ENCODE measurements around the gene CPNE4.
"Not testable (repeated sequence)": the region's sequence is repeated elsewhere in the genome, so short reads cannot be mapped to it uniquely, and the experiment has no call there.

CPNE4 gene

DNA sequence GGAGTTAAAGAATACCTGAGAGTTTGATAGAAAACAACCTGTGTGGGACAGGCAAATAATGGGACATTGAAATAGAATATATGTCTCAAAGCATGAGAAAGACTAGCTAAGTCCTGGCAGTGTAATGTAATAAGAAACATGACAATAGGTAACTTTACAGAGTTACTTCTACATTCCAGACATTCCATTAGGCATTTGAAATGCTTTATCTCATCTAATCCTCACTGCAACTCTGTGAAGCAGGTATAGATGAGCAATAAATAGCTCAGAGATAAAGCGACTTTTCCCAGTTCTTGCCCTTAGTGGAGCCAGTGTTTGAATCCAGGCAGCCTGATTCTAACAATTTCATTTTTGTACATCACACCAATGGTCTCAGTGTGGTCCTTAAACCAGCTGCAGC is 76.8 kb downstream of the CPNE4 start:
- DNase-seq: no peak

DNA sequence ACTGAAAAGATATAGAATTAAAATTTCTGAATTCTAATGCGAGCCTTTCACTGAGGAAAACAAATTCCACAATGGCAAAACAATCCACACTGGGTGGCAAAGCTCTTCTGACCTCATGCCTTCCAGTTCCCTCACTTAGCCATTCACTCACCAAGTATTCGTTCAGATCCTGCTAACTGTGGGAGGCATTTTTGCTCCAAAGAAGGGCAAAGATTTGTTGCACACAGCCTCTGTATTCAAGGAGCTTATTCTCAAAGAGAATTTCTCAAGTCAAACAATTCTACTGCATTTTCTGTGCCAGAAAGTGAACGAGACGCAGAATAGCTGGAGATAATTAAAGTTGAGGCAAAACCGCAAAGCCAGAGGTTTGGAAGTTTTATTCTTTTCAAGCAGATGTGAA is 77.3 kb downstream of the CPNE4 start:
- no peak for DNase-seq

DNA sequence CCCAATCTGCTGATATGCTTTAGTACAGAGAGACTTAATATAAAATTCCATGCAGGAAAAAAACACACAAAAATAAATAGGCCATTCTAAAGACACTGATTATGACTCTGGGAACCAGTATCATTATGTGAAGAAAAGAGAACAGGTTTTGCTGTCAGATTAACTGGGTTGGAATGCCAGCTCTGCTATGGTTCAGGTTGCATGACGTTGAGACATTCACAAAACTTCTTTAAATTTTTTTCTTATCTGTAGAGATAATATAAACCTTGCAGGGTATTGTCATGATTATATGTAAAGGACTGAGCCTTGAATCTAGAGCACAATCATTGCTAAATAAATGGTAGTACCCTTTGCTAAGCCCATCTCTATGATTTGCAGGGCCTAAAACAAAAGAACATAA is 86.0 kb downstream of the CPNE4 start:
- no peak for DNase-seq

DNA sequence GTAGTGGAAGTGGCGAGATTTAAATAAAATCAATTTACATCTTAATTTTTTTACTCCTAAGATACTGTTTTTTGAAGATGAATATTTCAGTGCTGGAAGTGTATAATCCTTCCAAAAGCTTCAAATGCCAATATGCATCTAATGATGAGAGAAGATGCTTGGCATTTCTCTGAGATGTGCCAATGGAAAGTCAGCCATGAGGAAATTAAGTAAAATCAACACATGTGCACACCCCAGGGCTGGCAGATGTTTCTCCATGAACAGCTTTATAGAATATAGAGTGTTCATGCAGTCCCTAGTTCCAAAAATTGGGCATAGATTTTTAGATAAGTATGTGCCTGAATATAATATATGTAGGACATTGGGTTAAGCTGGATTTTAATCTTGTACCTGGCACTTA is 90.1 kb downstream of the CPNE4 start:
- no peak for DNase-seq

DNA sequence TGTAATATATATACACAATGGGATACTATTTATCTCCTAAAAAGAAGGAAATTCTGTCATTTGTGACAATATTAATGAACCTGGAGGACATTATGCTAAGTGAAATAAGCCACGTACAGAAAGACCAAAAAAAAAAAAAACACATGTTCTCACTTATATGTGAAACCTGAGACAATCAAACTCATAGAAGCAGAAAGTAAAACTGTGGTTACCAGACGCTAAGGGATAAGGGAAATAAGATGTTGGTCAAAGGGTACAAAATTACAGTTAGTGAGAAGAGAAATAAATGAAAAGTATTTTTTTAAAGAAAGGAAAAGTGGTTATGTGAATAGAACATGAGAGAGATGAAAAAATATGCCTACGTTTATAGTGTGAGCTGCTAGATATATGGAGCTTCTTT is 101.1 kb downstream of the CPNE4 start:
- no peak for DNase-seq

DNA sequence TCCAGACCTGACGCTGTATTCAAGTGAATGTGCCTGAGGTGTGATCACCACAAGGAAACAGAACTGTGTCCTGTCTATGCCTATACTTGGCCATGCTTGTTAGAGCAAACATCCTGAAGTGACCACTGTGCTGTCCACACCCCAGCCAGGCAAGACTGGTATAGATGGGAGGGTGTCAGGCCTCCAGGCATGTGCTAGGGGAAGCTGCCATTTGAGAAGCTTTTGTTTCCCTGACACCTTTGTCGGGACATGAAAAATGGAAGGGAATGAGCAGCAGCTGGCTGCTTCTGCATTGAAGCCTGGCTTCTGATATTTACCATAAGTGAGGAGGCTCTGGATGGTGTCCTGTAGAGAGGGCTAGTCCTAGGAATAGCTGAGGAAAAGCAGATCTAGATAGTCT is 106.2 kb downstream of the CPNE4 start:
- no peak for DNase-seq

DNA sequence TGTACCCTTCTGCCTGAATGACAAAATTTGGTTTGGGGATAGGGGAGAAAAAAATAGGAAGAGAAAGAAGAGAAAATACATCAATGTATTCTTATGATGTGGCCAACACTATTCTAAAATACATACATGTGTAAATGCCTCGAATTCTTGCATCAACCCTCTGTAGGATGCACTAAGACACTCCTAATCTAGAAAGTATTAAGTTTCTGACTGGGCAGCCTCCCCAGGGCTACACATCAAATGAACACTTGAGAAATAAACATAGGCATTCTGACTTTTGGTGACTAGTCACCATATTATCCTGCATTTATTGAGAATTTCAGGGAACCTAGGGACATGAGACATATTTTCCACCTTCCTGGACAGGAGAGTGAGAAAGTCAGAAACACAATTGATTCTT is 109.2 kb downstream of the CPNE4 start:
- DNase-seq: no peak

DNA sequence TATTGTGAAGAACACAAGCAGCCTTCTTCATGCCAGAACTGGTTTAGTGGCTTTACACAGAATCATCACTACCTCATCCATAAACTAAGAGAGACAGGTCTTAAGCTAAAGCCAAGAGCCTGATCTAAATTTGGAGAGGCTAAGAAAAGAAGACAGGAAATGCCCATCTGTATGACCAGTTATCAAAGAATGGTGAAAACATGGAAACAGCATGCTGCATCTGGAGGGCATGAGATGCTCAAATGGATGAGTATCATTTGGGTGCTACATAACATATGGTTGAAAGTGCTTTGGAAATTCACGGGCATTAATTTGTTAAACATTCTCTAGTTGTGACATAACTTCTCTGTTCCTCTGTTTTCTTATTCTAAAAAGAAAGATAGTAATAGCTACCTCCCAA is 112.5 kb downstream of the CPNE4 start:
- no peak for DNase-seq

DNA sequence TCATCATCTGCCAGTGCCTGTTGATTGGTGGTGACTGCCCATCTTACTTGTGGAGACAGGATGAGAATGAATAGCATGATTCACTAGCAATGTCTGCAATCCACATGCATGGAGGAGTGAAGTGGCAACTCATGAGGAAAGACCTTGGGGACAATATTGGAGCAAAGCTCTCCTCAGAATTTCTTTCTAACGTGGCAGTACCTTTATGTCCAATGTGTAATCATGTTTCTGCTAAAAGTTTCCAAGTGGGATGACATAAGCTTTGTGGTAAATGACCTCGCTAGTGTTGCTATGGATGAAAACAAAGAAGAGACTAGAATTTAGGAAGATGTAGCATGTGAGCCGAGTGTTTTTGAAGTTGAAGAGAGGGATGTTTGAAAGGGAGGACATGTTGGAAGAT is 117.8 kb downstream of the CPNE4 start:
- DNase-seq: no peak

DNA sequence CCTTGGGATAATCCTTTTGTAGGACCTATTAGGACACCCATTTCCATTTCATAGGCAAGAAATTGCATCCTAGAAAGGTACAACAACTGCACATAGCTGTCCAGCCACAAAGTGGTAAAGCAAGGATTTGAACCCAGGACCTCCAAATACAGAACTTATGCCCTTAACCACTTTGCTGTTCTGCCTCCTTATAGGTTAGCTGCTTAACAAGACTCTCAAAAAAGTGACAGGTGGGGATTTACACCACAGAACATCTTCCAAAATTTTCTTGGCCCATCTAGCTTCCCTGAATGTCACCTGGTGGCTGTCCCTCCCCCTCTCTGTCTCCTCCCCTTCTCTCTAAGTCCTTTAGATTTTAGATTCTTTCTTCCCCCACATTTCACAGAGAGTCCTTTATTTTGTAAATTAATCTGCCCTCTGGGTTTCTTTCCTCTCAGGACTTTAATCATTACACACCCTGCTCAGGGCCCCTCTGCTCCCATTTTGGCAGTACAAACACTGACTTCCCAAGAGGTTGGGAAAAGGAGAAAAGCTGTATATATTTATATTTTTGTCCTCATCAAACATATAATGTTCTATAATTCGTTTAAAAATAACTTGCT is 120.6 kb downstream of the CPNE4 start:
- DNase-seq: no peak

DNA sequence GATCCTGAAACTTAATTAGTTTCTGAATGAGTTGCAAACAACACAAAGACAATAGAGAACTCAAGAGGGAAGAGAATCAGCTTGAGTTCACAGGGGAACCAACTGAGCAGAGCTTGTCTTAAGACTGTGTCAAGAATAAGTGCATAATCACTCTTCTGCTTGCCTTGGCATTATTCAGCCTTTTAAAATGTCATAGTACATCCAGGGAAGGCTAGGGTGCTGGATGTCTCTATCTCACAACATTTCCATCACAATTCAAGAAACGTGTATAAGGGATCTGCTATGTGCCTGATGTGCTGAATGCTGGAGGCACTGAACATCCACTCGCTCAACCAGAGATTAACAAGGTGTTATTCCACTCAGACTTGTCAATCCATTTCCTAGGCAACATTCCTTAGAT is 122.6 kb downstream of the CPNE4 start:
- no peak for DNase-seq

DNA sequence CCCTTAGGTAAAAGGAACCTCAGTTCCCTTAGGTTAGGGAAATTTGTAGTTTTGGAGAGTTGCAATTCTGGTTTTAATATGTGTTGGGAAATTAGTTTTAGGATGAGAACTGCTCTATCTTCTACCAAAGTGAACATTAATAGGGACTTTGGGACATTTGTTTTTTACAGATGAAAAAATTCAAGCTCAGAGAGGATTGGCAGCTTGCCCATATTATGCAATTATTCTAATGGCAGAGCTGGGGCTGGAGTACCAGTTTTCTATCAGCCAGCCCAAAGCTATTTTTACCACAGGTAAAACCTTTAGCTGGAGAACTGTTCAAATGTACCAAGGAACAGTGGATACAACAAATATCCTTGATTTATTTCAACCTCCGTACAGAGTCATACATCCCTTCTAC is 127.0 kb downstream of the CPNE4 start:
- no peak for DNase-seq

DNA sequence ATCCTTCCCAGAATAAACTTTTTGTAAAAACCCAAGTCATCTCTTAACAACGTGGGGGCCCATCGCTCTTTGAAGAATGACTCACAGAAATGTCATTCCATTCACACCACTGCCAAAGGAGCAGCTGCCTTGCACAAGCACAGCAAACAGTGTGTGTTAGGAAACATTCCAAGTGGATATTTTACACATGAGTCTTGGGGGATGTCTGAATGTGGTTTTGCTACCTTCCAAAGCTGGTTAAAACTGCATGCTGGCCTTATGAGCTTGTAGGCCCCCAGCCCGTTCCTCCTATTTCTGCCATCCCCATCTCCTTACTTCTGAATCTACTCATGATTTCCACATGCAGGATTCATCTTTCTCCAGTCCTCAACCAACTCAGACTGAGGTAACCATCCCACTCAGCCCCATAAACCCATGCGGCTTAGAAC is 130.8 kb downstream of the CPNE4 start:
- DNase-seq: no peak

DNA sequence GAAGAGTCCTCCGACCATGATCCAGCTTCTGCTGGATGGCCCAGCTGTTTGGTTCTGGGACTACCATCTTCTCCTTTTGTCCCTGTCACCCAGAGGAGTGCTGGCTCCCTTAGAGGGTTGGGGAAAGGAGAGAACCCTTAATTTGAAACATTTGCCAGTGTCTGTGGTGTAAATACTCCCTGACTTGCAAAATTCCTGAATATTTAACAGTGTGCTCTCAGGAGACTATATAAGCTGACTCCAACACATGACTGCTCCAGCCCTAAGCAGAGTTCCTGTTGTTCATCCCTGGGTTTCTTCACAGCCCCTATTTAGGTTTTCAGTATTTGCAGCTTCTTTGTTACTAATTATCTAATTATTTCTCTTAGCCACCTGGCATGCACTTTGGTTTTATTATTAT is 133.1 kb downstream of the CPNE4 start:
- no peak for DNase-seq

DNA sequence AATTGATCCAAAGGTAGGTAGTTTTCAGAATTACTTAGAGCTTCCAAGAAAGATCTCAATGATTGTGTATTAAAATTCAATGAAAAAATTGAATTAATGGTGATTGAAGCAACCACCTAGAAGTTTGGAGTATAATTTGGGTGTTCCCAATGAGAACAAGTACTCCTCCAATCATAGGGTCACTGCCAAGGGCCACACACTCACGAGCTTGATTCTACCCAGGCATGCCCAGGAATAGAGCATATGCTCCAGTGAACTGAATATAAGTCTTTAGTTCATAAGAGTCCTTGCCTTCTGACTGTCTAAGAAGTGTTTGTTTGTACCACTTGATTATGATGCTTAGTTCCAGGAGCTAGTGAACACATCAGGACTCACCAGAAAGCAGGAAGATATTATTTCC is 133.9 kb downstream of the CPNE4 start:
- DNase-seq: no peak

DNA sequence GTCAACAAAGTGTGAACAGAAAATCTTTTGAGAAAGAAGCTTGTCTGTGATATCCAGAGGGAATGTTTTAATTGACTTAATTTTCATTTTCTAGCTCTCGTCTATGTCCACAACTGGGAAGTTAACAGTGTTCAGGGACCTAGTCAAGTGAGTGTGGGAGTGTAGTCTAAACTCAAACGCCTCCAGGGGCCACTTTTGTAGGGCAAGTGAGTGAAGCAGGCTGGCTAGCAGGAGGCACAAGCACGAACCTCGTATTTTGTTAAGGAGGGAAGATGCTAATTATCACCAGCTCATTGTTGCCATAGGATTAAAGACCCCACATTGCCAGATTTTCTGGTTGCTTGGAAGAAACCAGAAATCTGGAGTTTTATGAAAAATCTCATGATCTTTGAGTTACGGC is 135.8 kb downstream of the CPNE4 start:
- no peak for DNase-seq

DNA sequence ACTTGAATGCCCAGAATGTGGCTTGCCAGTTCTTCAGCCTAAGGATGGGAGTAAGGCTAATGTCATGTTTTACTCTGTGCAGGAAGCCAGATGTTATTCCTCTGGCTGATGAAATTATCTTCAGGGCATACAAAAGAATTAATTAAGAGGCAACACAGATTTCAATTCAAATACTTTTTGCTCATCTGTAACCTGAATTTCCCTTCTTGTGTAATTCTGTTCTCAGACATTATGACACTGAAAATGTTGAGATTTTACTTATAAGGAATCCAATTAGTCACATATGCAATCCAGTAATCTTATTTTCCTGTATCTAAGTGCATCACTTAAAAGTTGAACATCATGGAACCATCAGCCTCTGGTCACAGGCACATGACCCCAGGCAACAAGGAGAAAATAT is 136.5 kb downstream of the CPNE4 start:
- DNase-seq: no peak

DNA sequence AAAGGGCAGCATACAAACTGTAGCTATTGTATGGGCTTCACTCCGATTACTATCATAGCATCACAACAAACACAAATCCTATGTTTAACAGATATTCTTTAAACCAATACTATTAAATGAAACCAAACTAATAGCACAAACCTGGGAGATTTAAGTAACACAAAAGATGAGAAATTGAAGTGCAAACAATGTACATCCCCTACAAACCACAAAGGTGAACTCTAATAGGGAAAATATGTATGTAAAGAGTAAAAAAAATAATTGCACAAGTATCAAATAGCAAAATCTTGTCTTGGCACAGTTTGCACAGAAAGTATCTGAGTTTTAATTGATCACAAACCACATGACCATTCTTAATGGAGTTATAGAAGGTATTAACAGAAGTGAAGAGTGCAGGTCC is 138.5 kb downstream of the CPNE4 start:
- DNase-seq: no peak

DNA sequence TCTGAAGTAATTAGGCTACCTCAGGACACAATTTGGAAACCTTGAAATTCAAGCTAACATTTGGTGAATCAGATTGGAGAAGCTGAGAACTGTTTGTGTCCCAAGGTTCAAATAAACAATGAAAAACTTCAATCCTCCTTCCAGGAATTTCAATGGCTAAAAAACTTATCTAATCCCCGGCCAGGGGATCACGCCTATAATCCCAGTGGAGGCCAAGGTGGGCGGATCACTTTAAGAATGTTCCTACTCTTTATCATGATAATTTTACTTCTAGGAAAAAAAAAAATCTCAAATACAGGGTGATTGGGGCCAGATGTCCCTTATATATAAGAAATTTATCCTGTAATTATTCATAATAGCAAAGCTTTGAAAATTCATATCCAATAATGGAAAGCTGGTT is 139.0 kb downstream of the CPNE4 start:
- DNase-seq: no peak

DNA sequence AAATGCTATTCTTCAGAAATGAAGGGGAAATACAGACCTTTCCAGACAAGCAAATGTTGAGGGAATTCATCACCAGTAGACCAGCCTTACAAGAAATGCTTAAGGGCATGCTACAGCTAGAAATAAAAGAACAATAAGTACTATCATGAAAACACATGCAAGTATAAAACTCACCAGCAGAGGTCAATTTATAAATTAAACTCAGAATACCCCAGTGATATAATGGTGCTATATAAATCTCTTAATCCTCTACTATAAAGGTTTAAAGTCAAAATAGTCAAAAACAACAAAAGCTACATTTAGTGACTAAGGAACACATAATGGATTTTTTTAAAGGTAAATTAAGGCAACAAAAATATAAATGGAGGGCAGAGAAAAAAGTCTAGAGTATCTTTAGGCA is 142.5 kb downstream of the CPNE4 start:
- no peak for DNase-seq

DNA sequence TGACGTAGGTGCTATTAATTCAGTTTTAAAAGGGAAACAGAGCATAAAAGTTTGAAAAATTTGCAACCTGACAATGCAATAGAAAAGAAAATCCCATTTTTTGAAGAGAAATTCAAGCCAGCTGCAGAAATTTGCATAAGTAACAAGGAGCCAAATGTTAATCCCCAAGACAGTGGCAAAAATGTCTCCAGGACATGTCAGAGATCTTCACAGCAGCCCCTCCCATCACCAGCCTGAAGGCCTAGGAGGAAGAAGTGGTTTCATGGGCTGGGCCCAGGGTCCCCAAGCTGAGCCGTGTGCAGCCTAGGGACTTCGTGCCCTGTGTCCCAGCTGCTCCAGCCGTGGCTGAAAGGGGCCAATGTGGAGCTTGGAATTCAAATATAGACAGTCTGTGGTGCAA is 148.9 kb downstream of the CPNE4 start:
- not testable (repeated sequence) for DNase-seq

DNA sequence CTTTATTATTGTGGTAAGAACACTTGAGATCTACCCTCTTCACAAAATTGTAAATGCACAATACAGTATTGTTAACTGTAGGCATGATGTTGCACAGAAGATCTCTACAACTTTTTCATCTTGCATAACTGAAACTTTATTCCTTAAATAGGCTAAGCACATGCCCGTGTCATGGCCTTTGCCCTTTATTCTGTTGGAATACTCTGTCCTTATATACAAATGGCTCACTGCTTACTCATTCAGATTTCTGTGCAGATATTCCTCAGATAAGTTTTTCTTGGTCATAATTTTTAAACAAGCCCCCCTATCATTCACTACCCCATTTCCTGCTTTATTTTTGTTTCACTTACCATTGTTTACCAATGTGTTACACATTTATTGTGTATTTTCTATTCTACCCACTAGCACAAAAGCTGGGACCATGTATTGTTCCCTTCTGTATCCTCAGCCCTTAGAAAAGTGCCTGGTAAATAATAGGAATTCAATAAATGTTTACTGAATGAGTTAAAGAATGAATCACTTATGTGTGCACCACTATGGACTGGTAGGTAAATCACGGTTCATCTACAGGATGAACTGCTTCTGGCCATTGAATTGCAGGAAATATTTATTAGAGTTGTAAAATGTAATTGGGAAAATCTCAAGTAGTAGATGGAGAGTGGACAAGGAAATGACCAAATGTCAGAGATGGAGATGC is 151.0 kb downstream of the CPNE4 start:
- no peak for DNase-seq

DNA sequence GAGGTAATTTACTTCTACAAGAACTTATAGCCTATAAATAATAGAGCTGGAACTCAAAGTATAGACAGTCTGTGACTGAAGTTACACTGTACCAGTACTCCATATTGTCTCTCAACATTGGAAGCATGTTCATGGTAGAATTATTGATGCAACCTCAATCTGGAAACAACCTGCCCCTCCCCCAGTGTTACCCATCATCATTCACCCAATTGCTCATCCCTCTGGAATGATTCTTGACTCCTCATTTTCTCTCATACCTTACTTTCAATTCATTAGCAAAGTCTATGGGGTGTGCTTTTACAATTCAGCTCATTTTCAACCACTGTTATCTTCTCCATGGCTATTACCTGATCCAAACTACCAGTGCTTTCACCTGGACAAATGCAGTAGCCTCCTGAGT is 151.7 kb downstream of the CPNE4 start:
- DNase-seq: no peak

DNA sequence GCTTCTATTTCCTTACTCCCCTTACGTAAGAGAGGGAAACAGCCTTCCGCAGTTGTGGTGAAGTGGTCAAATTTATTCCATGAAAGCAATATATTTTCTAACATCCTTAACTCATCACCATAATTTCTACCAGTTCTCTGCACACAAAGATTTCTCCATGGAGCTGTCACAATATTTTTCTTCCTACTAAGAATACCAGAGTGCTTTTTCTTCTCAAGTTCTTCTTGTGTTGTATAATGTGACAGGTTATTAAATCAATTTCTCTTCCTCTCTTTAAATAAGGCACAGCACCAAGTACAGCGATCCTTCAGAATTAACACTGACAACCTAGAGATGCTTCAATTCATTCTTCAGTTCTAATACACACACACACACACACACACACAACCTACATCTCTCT is 153.0 kb downstream of the CPNE4 start:
- DNase-seq: no peak

DNA sequence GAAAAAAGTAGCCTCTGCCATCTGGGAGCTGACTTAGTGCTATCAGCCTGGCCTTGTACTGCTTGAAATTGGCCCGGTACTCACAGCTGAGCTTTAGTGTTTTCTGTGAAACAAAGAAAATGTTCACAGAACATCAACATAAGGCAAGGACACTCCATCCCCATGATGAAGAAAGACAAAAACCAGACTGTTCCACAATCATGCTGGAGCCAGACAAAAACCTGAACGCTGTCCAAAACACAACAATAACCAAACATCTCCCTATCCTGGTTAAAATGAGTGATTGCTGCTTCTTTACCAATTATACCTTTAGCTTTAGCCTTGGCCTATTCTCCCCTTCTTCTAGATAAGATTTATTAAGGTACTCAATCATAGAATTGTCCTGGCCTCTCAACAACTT is 153.9 kb downstream of the CPNE4 start:
- no peak for DNase-seq

Data from NCI-H187 (cell line).